ENCODE measurements around the gene LRRFIP2.
A peak's percentile ranks its signal among the peaks of the same experiment; 100 is the strongest.

LRRFIP2 gene

DNA sequence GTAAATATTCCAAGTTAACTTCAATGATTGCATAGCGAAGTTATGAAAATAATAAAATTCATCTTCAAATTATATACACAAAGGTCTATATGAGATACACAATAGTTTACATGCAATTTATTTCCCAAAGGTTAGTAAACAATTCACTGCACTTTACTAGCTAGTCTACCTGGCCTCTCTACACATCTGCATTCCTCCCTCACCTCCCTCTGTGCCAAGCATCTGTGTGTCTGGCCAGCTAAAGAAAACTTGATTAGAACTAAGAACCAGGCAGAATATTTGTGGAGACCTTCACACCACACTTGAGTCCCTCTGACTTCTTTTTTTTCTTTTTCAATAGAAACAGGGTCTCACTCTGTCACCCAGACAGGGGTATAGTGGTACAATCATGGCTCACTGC is 61.4 kb downstream of the LRRFIP2 start:
- DNase-seq: no peak

DNA sequence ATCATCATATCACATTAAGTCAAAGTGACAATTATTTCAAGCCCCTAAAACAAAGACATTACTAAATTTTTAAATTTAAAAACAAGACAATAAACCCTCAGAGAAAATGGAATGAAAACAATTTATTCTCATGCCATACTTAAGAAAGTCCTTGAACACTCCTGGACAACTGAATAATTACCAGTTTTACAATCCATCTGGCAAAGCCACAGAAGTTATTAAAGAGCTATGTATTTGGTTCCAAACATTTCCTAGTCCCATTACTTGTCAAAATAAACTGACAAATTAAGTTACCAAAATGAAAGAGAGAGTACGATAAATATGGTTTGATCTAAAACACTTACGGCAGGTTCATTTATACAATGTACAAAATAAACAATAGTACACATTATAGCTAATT is 63.2 kb downstream of the LRRFIP2 start:
- no peak for DNase-seq

DNA sequence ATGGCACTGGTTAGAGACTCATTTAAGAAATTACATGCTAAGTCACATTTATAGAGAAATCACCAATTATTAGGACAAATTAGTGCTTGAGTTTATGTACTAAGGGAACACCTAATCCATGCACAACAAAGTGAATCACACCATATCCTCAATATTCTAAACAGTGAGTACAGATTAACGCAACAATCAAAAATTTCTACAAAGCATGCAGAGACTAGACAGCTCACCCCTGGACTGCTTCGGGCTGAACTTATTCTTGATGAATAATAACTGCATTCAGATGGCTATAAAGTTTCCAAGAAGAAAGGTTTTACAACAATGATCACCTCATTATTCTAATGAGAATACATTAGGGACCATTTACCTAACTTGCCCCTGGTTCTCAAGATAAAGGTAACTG is 66.5 kb downstream of the LRRFIP2 start:
- no peak for DNase-seq

DNA sequence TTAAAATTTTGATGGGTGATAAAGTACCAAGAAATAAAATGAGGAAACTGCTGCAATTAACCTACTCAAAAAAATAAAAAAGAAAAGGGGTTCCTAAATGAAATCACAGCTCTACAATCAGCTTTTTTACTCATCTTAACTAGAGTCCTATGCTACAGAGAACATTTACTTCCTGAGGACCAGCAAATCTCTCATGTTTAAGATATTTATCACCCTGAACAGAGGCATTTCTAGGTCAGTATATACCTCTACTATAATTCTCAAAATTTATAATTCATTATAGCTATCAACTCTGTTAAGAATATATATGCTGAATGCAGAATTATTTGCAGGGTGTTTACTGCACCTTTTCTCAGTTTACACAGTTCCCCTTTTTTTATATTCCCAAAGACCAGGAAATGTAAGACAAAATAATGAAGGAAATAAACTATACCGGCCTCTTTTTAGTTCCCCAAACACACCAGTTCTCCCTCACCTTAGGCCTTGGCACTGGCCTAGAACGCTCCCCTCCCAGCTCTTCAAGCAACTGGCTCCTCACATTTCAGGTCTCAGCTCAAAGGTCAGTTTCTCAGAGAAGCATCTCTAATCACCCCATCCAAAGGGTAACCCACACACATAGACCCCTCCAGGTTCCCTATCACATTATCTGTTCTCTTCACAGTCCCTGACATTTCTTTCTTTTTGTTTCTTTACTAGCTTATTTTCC is 71.1 kb downstream of the LRRFIP2 start:
- no peak for DNase-seq

DNA sequence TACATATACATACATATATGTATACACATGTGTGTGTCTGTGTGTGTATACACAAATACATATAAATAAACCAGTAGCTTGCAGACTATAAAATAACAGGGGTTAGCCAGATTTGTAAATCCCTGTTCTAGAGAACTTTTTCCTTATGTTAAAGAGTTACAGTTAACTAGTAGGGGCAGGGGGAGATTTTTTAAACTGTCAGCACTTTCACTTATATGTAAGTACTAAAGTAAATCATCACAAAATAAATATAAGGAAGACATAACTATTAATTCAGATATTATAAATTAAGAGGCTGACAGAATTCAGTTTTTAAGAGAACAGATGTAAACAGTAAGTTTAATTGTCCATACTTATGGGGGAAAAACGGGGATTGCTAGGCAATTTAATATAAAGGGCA is 74.0 kb downstream of the LRRFIP2 start:
- DNase-seq: no peak

DNA sequence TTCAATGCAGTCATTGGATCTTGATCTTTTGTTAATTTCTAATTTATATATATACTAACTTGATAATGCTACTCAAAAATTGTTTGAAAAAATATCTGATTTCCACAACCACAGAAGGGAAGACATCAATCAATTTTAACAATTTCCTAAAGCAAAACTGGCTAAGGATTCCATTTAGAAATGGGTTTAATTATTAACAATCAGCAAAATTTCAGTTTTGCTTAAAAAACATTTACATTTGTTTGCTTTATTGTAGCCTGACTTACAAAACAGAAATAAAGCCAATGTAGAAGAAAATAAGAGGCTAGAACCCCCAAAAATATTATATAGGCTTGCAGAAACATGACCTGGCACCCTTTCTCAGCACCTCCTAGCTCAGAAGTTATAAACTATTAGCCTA is 74.9 kb downstream of the LRRFIP2 start:
- no peak for DNase-seq

DNA sequence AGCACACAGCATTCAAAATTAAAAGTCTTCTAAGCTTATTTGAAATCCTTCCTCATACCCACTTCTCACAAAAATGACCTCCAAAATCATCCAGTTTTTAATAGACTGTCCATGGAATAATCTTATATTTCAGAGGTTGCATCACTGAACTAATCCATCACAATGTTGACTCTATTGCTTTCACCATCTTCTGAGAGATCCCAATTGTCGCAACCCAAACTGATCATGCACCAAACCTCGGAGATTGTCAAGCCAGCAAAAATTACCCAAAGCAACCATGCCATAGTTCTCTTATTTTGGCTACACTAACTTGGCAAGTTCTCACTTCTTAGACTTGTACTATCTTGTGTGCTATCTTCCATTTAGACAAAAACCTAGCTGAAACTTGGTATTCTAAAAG is 75.5 kb downstream of the LRRFIP2 start:
- no peak for DNase-seq

DNA sequence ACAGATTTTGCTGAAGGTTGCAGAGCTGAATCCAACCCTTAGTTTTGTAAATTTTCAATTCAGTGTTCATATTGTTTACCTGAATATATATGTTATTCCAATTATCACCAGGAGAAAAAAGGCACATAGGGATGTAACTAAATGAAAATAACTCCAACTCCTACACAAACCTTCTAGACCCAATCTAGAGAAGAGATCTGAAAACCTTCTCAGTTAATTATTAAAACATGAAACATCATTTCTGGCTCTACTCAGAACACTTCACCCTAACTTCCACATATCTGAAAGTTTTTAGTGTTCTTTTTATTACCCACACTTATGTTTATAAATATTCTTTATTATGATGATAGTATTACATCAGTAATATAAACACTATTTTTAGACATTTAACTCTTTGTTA is 76.6 kb downstream of the LRRFIP2 start:
- no peak for DNase-seq

DNA sequence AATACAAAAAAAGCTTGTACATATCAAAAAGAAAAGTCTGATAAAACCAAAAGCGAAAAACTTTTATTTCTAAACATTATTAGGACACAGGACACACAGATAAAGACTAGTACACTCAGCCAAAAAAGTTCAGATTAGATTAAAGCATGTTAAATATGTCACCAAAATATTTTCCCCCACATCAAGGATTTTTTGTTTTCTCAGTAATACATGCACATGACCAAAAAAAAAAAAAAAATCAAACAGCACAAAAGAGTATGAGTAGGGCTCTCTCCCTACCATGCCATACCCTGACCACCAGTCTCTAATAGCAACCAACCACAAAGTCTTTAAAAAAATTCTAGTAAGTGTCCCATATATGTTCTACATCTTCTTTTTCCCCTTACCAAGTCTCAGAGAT is 77.4 kb downstream of the LRRFIP2 start:
- no peak for DNase-seq

DNA sequence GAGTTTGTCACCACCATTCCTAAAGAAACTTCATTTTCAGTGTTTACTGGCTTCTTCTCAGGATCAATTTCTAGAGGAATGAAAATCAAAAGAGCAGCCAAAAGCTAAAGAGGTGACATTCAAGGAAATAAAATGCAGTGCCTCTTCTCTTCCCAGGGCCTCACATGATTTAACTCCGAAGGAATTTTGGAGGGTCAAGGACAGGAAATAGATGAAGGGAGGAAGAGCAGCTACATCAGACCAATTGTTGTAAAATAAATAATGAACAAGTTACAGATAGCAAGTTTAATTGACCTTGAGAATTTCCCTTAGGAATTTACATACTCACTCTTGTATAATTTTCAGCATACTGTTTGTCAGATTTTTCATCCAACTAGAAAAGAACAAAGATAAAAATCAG is 78.1 kb downstream of the LRRFIP2 start:
- peak; percentile 88 for DNase-seq

DNA sequence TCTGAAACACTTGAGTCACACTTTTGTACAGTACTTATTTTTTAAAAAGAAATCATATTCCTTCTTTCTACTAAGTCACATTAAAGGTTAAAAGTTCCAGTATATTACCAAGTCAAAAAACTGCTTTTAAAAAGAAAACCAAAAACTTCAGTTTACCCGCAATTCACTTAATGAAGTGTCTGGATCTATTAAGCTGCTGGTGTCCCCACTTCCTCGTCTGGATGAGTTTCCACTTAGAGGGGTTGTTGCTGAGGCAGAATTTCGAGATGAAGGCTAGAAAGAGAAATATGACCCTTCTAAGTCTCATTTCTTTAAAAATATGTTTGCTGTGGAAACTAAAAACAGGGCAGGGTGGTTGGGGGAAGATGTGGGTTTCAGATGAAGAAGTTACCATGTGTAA is 79.7 kb downstream of the LRRFIP2 start:
- no peak for DNase-seq

DNA sequence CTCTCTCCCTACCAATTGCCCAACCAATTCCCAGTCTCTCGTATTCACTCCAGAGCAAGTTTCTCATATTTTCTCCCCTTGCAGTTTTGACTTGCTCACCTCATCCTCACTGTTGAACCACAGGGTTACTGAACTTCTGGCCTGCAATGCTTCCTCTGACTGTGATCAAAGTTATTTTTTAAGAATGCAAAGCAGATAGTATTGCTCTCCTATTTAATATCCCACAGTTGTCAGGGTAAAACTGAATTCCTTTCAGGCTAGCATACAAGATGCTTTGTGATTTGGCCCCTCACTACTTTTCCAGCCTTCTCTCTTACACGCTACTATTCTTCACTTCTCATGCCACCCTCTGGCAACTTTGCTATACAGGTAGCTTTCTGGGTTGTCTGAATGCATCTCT is 80.9 kb downstream of the LRRFIP2 start:
- peak; percentile 51 for DNase-seq

DNA sequence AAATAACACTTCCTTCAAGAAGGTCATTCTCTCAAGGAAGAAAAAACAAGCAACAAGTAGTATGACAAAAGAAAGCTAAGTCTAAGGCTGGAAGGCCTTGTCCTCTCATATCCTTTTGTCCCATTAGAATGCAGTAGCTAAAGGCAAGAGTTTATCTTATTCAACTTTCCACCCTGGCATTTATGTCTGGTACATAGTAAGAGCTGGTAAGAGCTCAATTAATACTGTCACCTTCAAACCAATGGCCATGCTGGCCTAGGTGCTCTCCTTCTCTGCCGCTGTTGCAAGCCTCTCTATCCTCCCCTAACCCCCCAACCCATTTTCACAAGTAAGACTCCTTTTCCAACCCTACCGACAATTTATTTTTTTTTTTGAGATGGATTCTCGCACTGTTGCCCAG is 81.9 kb downstream of the LRRFIP2 start:
- DNase-seq: no peak

DNA sequence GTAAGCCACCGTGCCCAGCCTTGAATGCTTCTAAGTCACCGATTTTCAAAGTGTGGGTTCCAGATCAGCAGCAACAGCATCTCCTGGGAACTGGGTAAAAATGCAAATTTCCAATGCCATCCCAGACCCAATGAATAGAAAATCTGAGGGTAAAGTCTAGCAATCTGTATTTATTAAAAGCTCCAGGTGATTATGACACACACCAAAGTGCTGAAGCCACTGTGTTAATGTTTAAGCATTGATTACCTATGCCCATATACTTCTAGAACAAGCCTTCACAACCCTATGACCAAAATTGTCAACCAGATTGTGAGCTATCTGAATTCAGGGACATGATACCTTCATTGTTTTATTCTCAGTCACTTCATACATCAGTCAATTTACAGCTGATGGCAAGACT is 86.5 kb downstream of the LRRFIP2 start:
- no peak for DNase-seq

DNA sequence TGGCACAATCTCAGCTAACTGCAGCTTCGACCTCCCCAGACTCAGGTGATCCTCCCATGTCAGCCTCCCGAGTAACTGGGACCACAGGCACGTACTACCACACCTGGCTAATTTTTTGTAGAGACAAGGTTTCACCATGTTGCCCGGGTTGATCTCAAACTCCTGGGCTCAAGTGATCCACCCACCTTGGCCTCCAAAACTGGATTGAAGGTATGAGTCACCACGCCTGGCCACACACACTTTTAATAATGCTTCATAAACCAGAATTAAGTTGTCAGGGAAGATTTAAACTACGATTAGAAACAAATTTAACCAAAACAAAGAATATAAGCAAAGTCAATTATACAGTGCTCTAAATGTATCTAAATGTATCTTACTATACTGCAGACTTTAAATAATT is 87.5 kb downstream of the LRRFIP2 start:
- DNase-seq: no peak

DNA sequence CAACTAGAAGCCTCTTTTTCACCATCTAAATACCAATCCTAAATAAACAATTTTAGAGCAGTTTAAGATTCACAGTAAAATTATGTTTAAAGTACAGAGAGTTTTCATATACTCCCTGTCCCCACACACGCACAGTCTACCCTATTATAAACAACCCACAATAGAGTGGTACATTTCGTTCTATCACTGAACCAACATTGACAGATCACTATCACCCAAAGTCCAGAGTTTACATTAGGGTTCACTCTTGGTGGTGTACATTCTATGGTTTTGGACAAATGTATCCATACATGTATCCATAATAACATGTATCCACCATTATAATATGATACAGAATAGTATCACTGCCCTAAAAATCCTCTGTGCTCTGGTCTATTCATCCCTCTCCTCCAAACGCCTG is 92.1 kb downstream of the LRRFIP2 start:
- no peak for DNase-seq

DNA sequence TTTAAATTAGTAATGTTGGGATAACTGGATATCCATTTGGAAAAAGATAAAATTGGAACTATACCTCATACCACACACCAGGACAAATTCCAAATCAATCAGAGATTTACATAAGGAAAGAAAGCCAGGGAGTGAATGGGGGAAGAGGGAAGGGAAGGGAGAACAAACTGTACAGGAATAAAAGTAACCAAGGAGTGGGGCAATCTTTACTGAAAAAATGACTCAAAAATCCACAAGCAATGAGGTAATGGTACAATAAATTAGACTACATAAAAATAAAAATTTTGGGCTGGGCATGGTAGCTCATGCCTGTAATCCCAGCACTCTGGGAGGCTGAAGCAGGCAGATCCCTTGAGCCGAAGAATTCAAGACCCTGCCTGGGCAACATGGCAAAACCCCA is 98.4 kb downstream of the LRRFIP2 start:
- no peak for DNase-seq

DNA sequence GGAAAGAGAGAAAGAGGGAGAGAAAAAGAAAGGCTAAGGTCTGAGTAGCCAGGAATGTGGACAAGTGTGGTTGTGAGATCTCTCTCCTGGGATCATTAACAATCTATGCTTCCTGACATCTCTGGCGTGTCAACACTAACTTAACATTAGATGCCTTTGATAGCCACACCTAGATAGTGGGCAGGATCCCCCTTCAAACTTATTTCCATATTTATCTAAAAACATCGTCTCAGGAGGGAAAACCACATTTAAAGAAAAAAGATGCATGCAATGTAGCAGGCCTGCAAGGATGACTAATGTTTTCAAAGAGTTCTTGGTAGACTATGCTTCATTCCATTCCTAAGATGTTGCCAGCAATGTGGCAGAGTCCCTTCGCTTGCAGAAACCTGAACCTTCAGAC is 100.2 kb downstream of the LRRFIP2 start:
- DNase-seq: peak; percentile 86

DNA sequence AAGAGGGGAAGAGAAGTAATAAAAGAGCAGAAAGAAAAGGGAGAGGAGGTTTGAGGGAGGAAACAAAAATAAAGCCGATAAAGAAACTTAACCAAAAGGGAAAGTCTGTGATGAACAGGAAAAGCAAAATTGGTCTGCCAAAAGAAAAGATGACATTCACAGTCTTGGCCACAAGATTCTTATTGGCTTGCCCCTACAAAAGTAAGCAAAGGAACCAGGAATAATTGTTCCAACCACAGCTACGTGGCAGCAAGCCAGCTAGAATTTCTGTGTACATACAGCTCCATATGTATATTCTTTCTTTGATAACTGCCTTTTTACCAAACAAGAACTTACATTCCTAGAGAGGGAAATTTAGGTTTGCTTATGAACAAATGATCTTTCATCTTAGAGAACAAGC is 101.5 kb downstream of the LRRFIP2 start:
- DNase-seq: peak; percentile 88

DNA sequence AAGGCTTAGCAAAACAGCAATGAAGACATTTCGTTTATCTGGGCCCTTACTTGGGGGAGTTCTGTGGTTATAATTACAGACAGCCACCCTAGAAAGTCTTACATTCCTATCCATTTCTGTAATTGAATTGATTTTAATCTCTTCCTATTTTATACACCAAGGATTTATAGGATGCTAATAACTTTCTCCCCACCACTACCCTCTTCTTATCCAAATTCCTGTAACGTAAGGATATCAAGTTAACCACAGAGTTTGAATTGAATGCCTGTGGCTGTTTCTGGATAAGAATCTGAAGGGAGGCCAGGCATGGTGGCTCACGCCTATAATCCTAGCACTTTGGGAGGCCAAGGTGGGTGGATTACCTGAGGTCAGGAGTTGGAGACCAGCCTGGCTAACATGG is 102.5 kb downstream of the LRRFIP2 start:
- no peak for DNase-seq

DNA sequence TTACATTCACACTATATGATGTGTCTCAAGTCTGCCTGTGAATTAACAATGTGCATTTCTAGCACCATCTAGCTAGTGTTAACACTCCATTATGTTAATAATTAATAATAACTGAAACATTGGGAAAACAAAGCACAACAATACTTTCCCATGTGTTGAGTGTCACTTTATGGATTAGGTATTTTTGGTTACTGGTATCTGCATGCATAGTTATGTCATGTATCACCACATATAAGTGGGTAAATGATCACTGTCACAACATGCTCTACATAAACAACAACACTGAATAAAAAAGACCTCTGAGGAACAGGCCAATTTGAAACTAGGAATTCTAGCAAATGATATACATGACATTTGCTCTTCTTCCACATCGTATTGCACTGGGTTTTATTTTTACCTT is 106.4 kb downstream of the LRRFIP2 start:
- no peak for DNase-seq

DNA sequence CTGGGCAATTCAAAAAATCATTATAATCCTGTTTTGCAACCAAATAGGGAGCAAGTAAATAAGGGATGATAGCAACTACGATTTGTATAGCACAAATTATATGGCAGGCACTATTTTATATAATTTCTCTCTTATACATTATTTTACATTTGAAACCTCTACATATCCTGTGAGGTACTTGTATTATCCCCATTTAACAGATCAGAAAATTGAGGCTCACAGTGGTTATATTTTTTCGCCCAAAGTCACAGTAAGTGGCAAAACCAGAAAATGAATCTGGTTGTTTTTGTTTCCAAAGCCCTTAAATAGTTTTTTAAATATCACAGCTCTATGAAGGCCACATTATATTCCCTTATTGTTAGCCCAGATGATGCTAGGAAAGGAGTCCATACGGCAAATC is 106.8 kb downstream of the LRRFIP2 start:
- DNase-seq: no peak

DNA sequence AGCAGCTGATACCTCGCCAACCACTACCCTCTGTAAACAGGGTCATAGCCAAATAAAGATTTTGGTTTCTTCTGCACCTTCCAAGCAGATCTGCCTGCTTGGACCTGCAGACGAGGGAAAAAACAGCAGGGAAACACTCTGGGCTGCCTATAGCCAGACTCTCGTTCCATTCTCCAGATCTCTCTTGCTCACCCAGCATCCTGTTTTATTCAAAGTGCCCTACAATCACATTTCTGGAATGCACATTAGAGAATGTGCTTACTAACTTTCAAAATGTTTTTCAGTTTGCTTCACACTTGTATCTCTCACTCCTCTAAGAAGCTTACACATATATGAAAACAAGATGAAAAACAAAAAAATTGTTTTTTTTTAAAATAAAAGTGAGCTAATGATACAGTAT is 109.6 kb downstream of the LRRFIP2 start:
- peak; percentile 59 for DNase-seq

DNA sequence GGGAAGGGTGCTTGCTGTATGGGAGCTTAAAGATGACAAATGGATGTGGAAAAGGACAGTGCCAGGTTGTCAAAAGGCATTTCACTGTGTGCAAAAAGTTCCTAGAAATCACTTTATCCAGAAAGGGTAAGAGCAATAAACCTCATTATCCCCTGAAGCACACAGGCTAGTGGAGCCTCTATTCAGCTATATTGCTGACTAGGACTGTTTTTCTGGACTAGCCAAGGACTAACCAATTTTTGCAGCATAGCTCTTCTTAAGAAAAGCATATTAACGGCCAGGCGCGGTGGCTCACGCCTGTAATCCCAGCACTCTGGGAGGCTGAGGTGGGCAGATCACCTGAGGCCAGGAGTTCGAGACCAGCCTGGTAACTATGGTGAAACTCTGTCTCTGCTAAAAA is 116.3 kb downstream of the LRRFIP2 start:
- no peak for DNase-seq

DNA sequence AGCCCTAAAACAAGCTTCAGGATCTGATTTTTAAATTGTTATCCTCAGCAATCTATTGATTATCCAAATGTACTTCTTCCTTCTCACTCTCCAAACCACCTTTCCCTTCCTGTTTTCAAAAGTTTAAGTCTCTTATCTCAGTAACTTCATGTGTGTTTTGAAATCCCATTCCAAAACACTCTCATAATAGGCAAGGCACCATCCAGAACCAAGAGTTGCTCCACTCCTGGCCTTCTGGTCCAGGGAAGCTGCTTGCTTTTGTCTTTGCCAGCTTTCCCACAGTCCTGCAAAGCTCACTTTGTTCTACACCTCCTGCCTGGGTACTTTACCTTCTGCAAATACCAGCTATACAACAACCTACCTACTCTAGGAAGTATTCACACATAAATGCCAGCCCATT is 117.6 kb downstream of the LRRFIP2 start:
- DNase-seq: no peak
